Measurements from ENCODE around the gene SEMA4A. TPM values are rescaled to one million over a fixed set of nuclear protein-coding genes. Genes with fewer than 3 reads are reported as not detected.
A peak's percentile ranks its signal among the peaks of the same experiment; 100 is the strongest.

SEMA4A gene
- total RNA-seq, 4 donors from 2014 or later = 21.4 to 36.6 (median 23.1) TPM

DNA sequence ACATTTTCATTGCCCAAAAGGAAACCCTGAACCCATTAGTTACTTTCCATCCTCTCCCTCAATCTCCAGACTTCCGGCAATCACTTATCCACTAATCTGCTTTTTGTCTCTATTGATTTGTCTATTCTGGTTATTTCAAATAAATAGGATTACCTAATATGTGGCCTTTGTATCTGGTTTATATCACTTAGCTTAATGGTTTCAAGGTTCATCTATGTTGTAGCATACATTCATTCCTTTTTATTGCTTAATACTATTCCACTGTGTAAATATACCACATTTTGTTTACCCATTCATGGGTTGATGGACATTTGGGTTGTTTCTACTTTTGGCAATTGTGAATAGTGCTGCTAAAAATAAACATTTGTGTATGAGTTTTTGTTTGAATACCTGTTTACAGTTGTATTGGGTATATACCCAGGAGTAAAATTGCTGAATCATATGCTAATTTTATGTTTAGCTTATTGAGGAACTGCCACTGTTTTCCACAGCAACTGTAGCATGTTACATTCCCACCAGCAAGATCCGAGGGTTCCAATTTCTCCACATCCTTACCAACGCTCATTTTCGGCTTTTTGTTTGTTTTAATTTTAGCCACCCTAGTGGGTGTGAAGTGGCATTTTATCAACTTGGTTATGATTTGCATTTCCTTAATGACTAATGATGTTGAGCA is 38.0 kb downstream of the SEMA4A start:
- H3K9me3 ChIP-seq = no peaks in the 10 kb centered on the region
- intact Hi-C loops (cut with DNase I) = no loop called here
- WGBS, 2 donors = 73 to 83% methylated on average over 4 of the region's 4 CpGs
- TF ChIP-seq, protein P1, sequence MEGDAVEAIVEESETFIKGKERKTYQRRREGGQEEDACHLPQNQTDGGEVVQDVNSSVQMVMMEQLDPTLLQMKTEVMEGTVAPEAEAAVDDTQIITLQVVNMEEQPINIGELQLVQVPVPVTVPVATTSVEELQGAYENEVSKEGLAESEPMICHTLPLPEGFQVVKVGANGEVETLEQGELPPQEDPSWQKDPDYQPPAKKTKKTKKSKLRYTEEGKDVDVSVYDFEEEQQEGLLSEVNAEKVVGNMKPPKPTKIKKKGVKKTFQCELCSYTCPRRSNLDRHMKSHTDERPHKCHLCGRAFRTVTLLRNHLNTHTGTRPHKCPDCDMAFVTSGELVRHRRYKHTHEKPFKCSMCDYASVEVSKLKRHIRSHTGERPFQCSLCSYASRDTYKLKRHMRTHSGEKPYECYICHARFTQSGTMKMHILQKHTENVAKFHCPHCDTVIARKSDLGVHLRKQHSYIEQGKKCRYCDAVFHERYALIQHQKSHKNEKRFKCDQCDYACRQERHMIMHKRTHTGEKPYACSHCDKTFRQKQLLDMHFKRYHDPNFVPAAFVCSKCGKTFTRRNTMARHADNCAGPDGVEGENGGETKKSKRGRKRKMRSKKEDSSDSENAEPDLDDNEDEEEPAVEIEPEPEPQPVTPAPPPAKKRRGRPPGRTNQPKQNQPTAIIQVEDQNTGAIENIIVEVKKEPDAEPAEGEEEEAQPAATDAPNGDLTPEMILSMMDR (IDR thresholded peaks at IDR 0.05) = no peak
- no peak for TF ChIP-seq POLR2A (IDR thresholded peaks at IDR 0.05)
- H3K27me3 ChIP-seq = no peaks in the 10 kb centered on the region
- H3K27ac ChIP-seq = no peak overlapping the region
- no peak for DNase-seq
- H3K4me3 ChIP-seq = no peak overlapping the region
- H3K4me1 ChIP-seq = peaks cover 11 to 35% (median 13%) of the 10 kb centered on the region in 3 donors
- H3K36me3 ChIP-seq = peaks cover 0 to 9% (median 0%) of the 10 kb centered on the region in 3 donors

DNA sequence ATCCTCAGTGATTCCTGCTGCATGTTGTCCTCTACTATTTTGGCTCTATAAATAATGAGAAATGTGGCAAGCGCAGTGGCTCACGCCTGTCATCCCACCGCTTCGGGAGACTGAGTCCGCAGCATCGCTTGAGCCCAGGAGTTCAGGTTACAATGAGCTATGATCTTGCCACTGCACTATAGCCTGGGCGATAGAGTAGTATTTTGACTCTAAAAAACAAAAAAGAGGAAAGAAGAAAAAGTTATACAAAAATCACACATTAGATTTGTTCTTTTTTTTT is 39.8 kb downstream of the SEMA4A start:
- Histone ChIP-seq H3K27me3 (no peaks in the 10 kb centered on the region), H3K9me3 (no peaks in the 10 kb centered on the region), H3K4me3 (peak overlapping the region; percentile 71 to 90 (median 84)), H3K4me1 (peaks cover 11 to 42% (median 13%) of the 10 kb centered on the region in 3 donors), H3K36me3 (peaks cover 0 to 17% (median 0%) of the 10 kb centered on the region in 3 donors), H3K27ac (peak overlapping the region; percentile 80 to 89 (median 85))
- TF ChIP-seq POLR2A (IDR thresholded peaks at IDR 0.05) = no peak
- TF ChIP-seq, protein P1 (IDR thresholded peaks at IDR 0.05) = no peak
- intact Hi-C loops (cut with DNase I) = no loop called here
- no peak for DNase-seq
- 88% methylated on average over 7 of the region's 7 CpGs for WGBS, 2 donors

DNA sequence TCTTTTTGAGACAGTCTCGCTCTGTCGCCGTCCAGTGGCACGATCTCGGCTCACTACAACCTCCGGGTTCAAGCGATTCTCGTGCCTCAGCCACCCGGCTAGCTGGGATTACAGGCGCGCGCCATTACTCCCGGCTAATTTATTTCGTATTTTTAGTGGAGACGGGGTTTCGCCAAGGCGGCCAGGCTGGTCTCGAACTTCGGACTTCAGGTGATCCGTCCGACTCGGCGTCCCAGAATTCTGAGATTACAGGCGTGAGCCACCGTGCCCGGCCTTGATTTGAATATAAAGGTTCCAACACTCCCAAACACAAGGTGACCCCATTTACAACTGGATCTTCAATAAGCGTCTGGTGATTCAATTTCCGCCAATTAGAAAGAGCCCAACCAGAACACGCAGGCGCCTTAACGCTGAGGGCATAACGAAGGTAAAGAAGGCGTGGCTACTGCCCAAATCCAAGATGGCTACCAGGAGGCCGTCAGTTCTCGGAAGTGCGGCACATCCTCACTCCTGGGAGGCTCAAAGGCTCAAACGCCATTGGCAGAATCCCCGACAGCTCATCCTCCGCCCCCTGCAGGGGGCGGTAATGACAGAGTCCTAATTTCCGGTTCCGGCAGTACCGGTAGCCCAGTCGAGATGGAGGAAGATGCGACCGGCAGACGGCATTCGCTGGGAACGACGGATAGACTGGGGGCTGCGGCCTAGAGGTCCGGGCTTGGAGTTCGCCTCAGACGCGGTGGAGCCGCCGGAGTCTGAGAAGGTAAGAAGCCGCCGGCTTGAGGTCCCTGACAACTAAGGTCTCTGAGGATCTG is 40.3 kb downstream of the SEMA4A start, which contains the start of gene SLC25A44:
Gene SLC25A44, plus strand, starts transcription at position 617 of the 812 bp plus-strand sequence. CDS start 5,744 bp downstream, outside the sequence.
- peaks cover 0 to 17% (median 0%) of the 10 kb centered on the region in 3 donors for H3K36me3 ChIP-seq
- WGBS, 2 donors = 2 to 7% methylated on average over 43 to 44 of the region's 59 CpGs
- peak within 1 kb of the TSS; percentile 71 to 90 (median 84) for H3K4me3 ChIP-seq
- peak within 1 kb of the TSS; percentile 80 to 89 (median 85) for H3K27ac ChIP-seq
- peaks cover 11 to 42% (median 13%) of the 10 kb centered on the region in 3 donors for H3K4me1 ChIP-seq
- intact Hi-C loops (cut with DNase I) = no loop called here
- no peaks in the 10 kb centered on the region for H3K9me3 ChIP-seq
- DNase-seq = peak; percentile 79
- no peaks in the 10 kb centered on the region for H3K27me3 ChIP-seq
- TF ChIP-seq, protein P1 (IDR thresholded peaks at IDR 0.05) = peak; percentile 34 to 80 (median 71)
- peak in 3 of 4 donors; percentile 29 to 50 (median 49) for TF ChIP-seq POLR2A (IDR thresholded peaks at IDR 0.05)

DNA sequence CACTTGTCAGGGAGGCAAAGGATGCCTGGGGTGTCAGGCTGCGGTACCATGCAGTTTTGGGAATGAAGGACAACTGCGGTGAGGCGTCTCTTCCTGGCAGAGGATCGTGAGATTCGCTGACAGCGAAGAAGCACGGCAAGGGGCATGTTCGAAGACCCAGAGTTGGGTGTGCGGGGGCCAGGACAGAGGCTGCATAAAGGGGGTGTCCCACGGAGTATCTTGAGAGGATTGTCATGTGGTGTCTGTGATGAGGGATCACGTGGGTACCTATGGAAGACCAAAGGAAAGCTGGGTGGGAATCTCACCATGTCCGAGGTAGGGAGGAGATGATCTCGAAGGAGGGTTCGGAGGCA is 40.9 kb downstream of the SEMA4A start:
- no peaks in the 10 kb centered on the region for H3K27me3 ChIP-seq
- peak overlapping the region; percentile 71 to 90 (median 84) for H3K4me3 ChIP-seq
- no peaks in the 10 kb centered on the region for H3K9me3 ChIP-seq
- peaks cover 11 to 42% (median 13%) of the 10 kb centered on the region in 3 donors for H3K4me1 ChIP-seq
- WGBS, 2 donors = 10 to 12% methylated on average over 14 of the region's 14 CpGs
- intact Hi-C loops (cut with DNase I) = no loop called here
- TF ChIP-seq POLR2A (IDR thresholded peaks at IDR 0.05) = no peak
- TF ChIP-seq, protein P1 (IDR thresholded peaks at IDR 0.05) = no peak
- peak overlapping the region; percentile 80 to 89 (median 85) for H3K27ac ChIP-seq
- H3K36me3 ChIP-seq = peaks cover 0 to 18% (median 0%) of the 10 kb centered on the region in 3 donors
- DNase-seq = no peak

DNA sequence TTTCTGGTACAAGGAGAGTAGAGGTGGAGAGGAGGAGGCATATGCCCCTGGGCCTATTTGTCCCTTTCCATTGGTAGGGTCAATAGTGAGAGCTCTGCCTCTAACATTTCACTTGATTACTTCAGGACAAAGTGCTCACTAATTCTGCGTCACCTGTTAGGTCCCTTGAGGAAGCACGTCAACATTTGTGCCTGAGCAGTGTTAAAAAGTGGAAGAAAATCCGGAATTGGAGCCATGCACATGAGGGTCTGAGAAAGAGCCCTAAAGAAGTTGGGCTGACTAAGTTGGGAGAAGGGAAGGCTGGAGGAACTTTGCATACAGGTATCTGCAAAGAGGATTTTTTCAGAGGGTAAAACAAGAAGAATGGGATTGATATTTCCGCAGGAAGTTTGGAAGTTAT is 42.5 kb downstream of the SEMA4A start:
- Histone ChIP-seq H3K4me1 (peaks cover 11 to 47% (median 13%) of the 10 kb centered on the region in 3 donors), H3K4me3 (no peak overlapping the region), H3K36me3 (peaks cover 0 to 34% (median 0%) of the 10 kb centered on the region in 3 donors), H3K27me3 (no peaks in the 10 kb centered on the region), H3K9me3 (no peaks in the 10 kb centered on the region), H3K27ac (no peak overlapping the region)
- no peak for DNase-seq
- WGBS, 2 donors = 69 to 78% methylated on average over 4 of the region's 4 CpGs
- intact Hi-C loops (cut with DNase I) = no loop called here
- TF ChIP-seq, protein P1 (IDR thresholded peaks at IDR 0.05) = no peak
- TF ChIP-seq POLR2A (IDR thresholded peaks at IDR 0.05) = no peak
